GM19099 (cell line): ENCODE data around the gene XIAP.

ENCODE experiments used
- POLR2A ChIP-seq: IDR thresholded peaks from 3 replicates; pipeline ENCODE4 v1.6.1; 2011; ENCODE audit warnings: low read depth; ENCODE audit not compliant: insufficient read length; ENCODE audit errors: extremely low read depth

Gene XIAP

DNA sequence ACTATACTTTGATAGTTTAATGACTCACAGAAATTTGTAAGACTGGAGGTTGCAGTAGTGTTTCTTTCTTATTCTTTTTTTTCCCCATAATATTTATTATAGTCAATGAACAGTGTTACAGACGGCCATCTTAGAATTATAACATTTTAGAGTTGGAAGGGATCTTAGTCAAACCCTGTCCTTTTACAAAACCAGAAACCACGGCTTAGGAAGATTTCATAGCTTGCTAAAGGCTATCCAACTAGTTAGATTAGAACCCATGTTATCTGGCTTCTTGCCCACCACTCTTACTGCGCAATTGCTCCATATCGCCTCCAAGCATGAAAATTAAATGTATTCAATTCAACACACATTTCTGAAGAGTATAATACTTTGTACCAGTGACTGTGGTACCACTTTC is 1.1 kb downstream of the XIAP start:
- TF ChIP-seq POLR2A: no peak

DNA sequence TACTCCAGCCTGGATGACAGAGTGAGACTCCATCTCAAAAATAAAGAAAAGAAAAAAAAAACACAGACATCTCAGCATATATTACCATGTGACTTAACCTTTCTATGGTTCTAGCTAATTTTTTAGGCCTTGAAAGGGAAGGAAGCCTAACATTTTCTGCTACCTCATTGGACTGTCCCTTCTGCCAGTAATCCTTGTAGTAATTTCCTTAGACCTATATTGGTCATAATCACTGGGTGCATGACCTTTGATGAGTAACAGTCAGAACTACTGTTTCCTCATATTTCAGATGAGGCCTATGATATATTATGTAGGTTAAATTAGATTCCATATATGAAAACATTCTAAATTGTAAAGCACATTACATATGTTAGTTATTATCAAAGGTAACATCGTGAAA is 9.6 kb downstream of the XIAP start:
- no peak for TF ChIP-seq POLR2A

DNA sequence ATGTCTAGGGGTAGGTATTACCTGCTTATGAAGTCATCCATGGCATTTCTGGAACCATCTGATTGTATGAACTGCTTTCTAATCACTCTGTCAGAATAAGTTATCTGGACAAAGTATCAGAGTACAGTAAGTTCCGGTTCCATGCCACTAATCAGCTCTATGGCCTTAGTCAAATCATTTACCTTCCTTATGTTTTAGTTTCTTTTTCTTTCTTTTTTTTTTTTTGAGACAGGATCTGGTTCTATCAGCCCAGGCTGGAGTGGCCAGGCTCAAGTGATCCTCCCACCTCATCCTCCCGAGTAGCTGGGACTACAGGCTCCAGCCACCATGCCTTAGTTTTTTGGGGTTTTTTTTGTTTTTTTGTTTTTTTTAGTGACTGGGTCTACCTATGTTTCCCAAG is 11.5 kb downstream of the XIAP start:
- no peak for TF ChIP-seq POLR2A

DNA sequence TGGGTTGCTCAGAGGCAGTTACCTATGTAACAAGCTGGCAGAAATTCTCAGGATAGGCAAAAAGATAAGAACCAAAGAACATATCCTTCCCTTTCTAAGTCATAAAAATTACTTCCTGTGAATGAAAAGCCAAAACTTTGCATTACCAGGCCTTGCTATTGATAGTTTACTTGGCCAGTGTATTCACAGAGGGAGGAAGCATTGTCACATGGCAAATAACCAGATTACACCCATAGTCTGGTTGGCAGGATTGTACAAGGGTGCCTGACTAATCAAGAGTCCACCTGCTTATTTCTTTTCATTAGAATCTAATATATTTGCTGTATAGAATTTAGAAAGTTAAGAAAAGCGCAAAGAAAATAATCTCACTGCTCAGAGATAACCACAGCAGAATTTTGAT is 14.1 kb downstream of the XIAP start:
- TF ChIP-seq POLR2A: no peak

DNA sequence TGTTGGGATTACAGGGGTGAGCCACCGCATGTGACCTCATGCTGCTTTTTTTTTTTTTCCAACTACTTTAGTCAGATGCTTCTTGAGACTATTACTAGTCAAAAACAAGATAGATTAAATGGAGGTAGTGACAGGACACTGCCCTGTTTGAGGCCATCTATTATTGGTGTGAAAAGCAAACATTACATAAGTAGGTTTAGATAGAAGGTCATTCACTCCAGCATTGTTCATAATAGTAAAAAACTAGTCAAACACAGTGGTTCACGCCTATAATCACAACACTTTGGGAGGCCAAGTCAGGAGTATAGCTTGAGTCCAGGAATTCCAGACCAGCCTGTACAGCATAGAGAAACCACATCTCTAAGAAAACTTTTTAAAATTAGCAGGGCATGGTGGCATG is 16.3 kb downstream of the XIAP start:
- TF ChIP-seq POLR2A: no peak

DNA sequence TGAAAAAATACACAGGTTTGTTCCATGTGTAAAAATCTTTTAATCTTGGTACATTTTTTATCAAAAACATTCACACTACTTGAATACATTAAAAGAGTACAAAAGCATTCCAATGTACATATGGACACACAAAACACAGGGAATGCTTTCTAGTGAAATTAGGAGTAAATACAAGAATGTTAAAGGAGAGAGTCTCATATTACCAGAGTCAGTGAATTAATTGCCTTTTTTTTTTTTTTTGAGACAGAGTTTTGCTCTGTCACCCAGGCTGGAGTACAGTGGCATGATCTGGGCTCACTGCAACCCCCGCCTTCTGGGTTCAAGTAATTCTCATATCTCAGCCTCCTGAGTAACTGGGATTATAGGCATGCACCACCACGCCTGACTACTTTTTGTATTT is 17.0 kb downstream of the XIAP start:
- TF ChIP-seq POLR2A: no peak

DNA sequence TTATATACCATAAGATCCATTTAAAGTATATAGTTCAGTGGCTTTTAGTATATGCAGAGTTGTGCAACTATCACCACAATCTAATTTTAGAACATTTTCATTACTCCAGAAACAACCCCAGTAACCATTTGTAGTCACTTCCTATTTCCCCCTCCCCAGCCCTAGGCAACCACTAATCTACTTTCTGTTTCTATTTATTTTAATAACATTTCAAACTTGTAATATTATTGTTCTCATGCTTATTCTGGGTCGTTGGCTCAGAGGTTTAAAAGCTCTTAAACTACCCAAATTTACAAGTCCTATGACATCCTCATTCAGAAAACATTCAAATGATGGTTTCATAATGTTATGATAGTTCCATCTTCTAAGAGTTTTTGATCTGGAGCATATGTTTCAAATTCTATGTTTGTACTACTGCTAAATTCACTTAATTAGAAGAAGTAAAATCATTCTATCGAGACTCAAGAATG is 18.4 kb downstream of the XIAP start:
- TF ChIP-seq POLR2A: no peak

DNA sequence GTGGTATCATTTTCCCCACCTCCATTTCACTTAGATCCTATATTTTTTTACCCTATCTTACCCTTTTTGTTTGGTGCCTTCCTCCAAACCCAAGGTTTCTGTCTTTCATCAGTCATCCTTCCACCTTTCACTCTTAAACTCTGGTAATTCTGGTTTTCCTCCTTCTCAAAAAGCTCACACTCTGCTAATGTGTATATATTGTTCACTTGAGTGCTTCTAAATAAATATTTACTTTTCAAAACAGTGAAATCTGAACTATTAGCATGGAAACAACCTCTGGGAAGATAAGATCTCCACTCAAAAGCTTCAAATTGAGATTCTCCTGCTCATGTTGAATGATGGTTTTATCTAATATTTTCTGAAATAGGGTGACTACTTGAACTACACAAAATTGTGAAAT is 21.5 kb downstream of the XIAP start:
- no peak for TF ChIP-seq POLR2A

DNA sequence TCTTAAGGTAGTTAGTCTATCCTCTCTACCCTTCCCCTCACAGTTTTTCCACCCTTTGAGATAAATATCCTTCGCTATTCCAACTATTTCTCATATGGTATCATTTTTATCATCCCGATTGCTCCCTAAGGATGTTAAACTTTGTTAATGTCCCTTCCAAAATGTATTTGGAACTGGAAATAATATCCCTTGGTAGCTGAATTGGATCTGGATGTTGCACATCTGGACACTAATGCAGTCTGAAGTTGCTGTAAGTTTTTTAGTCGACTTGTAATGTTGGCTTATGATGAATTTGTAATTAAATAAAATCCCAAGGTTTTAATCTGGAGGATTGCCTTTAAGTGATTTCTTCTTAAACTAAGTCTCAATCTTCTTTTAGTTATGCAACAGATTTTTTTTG is 22.5 kb downstream of the XIAP start:
- TF ChIP-seq POLR2A: no peak

DNA sequence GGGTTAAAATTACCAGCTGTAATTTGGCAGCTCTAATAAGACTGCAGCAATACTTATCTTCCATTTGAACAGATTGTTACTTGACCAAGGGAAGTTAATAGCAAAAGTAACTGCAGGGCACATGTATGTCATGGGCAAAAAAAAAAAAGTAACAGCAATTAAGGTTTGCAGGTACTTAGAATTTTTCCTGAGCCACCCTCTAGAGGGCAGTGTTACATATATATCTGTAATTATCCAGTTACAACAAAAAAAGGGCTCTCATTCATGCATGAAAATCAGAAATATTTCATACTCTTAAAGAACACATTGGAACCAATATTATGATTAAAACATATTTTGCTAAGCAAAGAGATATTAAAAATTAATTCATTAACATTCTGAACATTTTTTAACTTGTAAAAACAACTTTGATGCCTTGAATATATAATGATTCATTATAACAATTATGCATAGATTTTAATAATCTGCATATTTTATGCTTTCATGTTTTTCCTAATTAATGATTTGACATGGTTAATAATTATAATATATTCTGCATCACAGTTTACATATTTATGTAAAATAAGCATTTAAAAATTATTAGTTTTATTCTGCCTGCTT is 25.1 kb downstream of the XIAP start:
- TF ChIP-seq POLR2A: no peak

DNA sequence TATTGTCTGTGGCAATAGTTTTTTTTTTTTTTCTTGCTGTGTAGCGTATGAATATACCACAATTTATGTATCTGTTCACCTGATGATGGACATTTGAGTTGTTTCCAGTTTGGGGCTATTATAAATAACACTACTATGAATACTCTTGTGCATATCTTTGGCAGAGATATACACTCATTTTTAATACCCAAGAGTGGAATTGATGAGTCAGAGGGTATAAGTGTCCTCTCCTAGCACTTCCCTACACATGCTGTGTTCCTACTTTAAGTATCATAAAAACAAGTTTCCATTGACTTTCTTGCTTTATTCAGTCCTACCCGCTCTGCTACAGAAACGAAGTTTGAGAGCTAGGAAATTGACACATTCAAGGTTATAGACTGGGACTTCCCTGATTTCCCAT is 39.8 kb downstream of the XIAP start:
- no peak for TF ChIP-seq POLR2A

DNA sequence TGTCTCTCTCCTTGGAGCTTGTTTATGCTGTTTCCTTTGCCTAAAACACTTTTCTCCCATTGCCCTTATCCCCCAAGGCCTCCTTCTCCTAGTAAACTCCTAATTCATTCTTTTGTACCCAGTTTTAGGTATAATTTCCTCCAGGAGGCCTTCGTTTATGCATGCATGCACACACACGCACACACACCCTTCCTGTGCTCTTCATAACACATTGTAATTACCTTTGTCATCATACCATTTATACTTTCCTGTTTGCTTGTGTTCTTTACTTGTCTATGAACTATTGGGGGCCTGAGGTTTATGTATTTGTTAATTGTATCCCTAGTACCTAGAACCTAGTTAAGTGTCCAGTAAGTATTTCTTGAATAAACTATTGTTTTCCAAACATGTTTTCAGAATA is 45.5 kb downstream of the XIAP start:
- TF ChIP-seq POLR2A: no peak

DNA sequence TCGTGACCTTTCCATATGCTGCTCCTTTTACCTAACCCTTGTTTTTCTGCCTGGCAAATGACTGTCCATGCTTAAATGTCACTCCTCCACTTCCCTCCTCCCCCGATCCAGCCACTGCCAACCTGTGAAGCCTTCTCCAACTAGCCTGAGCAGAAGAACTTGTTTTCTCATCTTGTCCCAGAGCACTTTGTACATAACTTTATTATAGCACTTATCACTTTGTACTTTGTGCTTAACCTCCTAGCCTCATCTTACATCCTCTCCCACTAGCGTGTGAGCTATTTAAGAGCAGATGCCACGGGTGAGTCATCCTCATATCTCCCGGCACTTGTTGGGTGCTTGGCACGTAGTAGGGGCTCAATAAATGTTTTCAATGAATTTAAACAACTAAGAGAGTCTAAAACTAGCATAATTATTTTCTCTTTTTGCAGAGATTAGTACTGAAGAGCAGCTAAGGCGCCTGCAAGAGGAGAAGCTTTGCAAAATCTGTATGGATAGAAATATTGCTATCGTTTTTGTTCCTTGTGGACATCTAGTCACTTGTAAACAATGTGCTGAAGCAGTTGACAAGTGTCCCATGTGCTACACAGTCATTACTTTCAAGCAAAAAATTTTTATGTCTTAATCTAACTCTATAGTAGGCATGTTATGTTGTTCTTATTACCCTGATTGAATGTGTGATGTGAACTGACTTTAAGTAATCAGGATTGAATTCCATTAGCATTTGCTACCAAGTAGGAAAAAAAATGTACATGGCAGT is 46.9 kb downstream of the XIAP start:
- no peak for TF ChIP-seq POLR2A

DNA sequence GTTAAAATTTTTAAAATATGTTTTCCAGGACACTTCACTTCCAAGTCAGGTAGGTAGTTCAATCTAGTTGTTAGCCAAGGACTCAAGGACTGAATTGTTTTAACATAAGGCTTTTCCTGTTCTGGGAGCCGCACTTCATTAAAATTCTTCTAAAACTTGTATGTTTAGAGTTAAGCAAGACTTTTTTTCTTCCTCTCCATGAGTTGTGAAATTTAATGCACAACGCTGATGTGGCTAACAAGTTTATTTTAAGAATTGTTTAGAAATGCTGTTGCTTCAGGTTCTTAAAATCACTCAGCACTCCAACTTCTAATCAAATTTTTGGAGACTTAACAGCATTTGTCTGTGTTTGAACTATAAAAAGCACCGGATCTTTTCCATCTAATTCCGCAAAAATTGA is 49.7 kb downstream of the XIAP start:
- TF ChIP-seq POLR2A: no peak

DNA sequence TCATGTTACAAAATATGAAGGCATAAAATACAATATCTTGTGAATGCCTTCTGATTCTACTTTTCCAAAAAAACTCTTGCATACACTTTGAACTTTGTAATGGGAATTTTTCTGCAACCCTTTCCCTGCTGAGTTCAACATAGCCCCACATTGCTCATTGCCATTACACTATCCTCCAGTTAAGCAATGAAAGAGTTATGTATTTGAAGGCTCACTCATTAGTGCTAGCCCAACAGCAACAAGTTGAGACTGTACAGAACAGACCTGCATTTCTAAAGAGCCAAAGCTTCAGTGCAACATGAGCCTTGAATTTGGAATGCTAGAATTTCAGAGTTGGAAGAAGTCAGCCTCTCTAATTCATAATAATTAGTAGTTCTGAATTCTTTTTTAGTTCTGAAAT is 57.2 kb downstream of the XIAP start:
- no peak for TF ChIP-seq POLR2A

DNA sequence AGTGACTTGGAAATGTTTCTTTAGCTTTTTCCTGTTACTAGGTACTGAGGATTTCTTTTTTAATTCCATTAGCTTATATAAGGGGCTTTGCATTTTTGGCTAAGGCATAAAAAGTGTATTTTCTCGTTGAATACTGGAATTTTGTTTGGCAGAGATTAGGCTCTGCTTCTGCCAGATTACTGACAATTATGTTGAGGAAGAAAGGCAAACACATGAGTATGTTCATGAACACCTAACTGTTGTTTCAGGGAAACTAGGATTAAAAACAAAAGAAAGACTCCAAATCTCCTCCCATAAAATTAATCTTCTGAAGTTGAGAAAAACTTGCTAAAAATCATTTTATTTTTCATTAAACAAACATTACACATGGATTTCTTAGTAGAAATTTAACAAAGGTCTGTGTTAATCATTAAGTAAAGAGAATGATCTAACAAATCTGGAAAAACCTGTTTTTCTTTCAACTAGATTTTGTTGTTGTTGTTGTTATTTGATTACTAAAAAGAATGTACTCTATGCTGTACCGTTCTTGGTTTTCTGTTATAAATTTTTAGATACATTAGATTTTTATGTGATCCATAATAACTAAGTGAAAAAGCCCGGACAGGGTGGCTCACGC is 58.4 kb downstream of the XIAP start:
- TF ChIP-seq POLR2A: no peak
